HL-60 (cell line): ENCODE data around the gene NKAIN4.

ENCODE experiments used
- CTCF ChIP-seq: IDR thresholded peaks from one replicate; pipeline ENCODE4 v1.5.1; 2011; ENCODE audit warnings: low read length, control low read depth, inconsistent platforms; ENCODE audit not compliant: insufficient read depth
- GABPA ChIP-seq: IDR thresholded peaks from 2 replicates; pipeline ENCODE4 v1.6.1; 2012; ENCODE audit warnings: low read depth

GRCh38 chr20:63273059-63273579 lies 18.9 kb upstream of the NKAIN4 start:
- TF ChIP-seq CTCF (no peak), GABPA (no peak)
